Keratinocyte (primary cell): Measurements from ENCODE around the gene SPTBN1. TPM values are rescaled to one million over a fixed set of nuclear protein-coding genes. Genes with fewer than 3 reads are reported as not detected.

Experiments used
- DNase-seq: peaks from one replicate; pipeline ENCODE4 v3.0.0-alpha.2; 2011; ENCODE audit warnings: low read depth, missing footprints, low spot score
- FAIRE-seq: peaks from 2 replicates; lab custom pipeline; 2011; peaks lifted over from hg19 to GRCh38; lab: Jason Lieb, UNC
- H2AFZ ChIP-seq: 2 replicates; pipeline ENCODE4 v1.6.0; 2012; ENCODE audit warnings: low read length, control low read depth, inconsistent platforms; ENCODE audit not compliant: control insufficient read depth
- H3K27ac ChIP-seq: 2 replicates; pipeline ENCODE4 v1.5.1; 2011; ENCODE audit warnings: low read length; ENCODE audit not compliant: control insufficient read depth, insufficient read depth
- H3K27me3 ChIP-seq: 3 replicates; pipeline ENCODE4 v1.6.0; 2011; ENCODE audit warnings: low read length; ENCODE audit not compliant: control insufficient read depth, insufficient read depth; ENCODE audit errors: extremely low read depth
- H3K36me3 ChIP-seq, 2 experiments: 2 replicates in 1 of 2; 3 replicates in 1 of 2; pipeline ENCODE4 v1.5.1; 2011; ENCODE audit warnings: low read length in 2 of 2, mild to moderate bottlenecking in 1 of 2; ENCODE audit not compliant: control insufficient read depth in 2 of 2, insufficient read depth in 2 of 2; ENCODE audit errors: extremely low read depth in 1 of 2
- H3K4me1 ChIP-seq: 3 replicates; pipeline ENCODE4 v1.5.1; 2011; ENCODE audit warnings: low read length; ENCODE audit not compliant: control insufficient read depth, insufficient read depth; ENCODE audit errors: extremely low read depth
- H3K4me2 ChIP-seq: 3 replicates; pipeline ENCODE4 v1.6.0; 2011; ENCODE audit warnings: low read depth, low read length; ENCODE audit not compliant: control insufficient read depth, insufficient read depth; ENCODE audit errors: extremely low read depth
- H3K4me3 ChIP-seq, 3 experiments: fragments of 200-600 bp in 1 of 3; sonication (generic) in 1 of 3; 2 replicates in 2 of 3; 3 replicates in 1 of 3; pipeline ENCODE4 v1.5.1; 2011 to 2016; ENCODE audit warnings: low read length in 3 of 3, mild to moderate bottlenecking in 3 of 3, control low read depth in 2 of 3, inconsistent platforms in 1 of 3, low read depth in 1 of 3, mixed read lengths in 1 of 3, mixed run types in 1 of 3, moderate library complexity in 1 of 3; ENCODE audit not compliant: control insufficient read depth in 2 of 3, insufficient read depth in 2 of 3; ENCODE audit errors: extremely low read depth in 1 of 3
- H3K79me2 ChIP-seq: 2 replicates; pipeline ENCODE4 v1.6.0; 2012; ENCODE audit warnings: low read length; ENCODE audit not compliant: control insufficient read depth, insufficient read depth
- H3K9ac ChIP-seq: 3 replicates; pipeline ENCODE4 v1.6.0; 2011; ENCODE audit warnings: low read length; ENCODE audit not compliant: control insufficient read depth, insufficient read depth; ENCODE audit errors: extremely low read depth
- H3K9me1 ChIP-seq: 3 replicates; pipeline ENCODE4 v1.6.0; 2011; ENCODE audit warnings: low read length; ENCODE audit not compliant: control insufficient read depth, insufficient read depth; ENCODE audit errors: extremely low read depth
- H3K9me3 ChIP-seq: 2 replicates; pipeline ENCODE4 v1.5.1; 2012; ENCODE audit warnings: low read depth, low read length; ENCODE audit not compliant: control insufficient read depth
- H4K20me1 ChIP-seq: 3 replicates; pipeline ENCODE4 v1.6.0; 2011; ENCODE audit warnings: low read length; ENCODE audit not compliant: control insufficient read depth, insufficient read depth; ENCODE audit errors: extremely low read depth
- EZH2 ChIP-seq: IDR thresholded peaks from one replicate; pipeline ENCODE4 v1.6.1; 2012; ENCODE audit warnings: inconsistent platforms, mild to moderate bottlenecking, low read length, moderate library complexity
- dilution Hi-C: fragments of 300-500 bp; cut with MboI; formaldehyde crosslinking; loops from one replicate; pipeline ENCODE4 v1.7.0; 2020; ENCODE audit warnings: low sequenced_read_pairs; ENCODE audit not compliant: extremely low pct_ligation_motif_present
- polyA plus RNA-seq, 5 experiments: library from polyadenylated mRNA; depleted of rRNA in 3 of 5; stranded (reverse) in 3 of 5; stranded (forward) in 1 of 5; unstranded in 1 of 5; fragments of >200 nt; gene quantifications; 1 replicate in 1 of 5; 2 replicates in 3 of 5; 3 replicates in 1 of 5; pipeline versions ENCODE4 v1.2.1 to v1.2.3, GENCODE V29; 2011 to 2012; ENCODE audit warnings: missing spikeins in 2 of 5, low read depth in 1 of 5, low replicate concordance in 1 of 5
- TF ChIP-seq, protein P1 (sequence below), 3 experiments: IDR thresholded peaks in 1 of 3; conservative IDR thresholded peaks in 1 of 3; optimal IDR thresholded peaks in 1 of 3; 2 replicates in 2 of 3; 3 replicates in 1 of 3; pipeline versions ENCODE3 to v1.5.1; 2011; ENCODE audit warnings: low read length in 3 of 3, mild to moderate bottlenecking in 3 of 3, moderate library complexity in 2 of 3, control low read depth in 1 of 3, inconsistent platforms in 1 of 3; ENCODE audit not compliant: insufficient read depth in 2 of 3; ENCODE audit errors: extremely low read depth in 1 of 3

Gene SPTBN1
- polyA plus RNA-seq, 1 donor (not counting 4 experiments of a cell fraction or from before 2014, with no cell fraction given): 40.0 TPM

DNA sequence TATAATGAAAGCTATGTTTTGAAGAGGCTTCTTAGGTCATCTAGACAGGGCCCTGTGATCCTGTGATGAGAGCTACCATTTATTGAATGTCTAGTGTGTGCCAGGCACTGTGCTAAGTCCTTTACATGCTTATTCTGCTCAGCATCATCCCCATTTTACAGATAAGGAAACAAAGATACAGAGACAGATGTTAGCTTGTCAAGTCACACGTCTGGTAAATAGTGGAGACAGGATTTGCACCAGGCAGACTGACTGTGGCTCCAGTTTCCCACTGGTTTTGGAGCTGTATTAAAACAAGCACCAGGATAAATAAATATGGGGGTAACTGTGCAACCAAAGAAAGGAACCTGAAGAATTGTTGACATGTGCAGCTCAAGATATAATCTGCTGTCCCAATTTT, 248.1 kb downstream of the SPTBN1 start:
- H2AFZ ChIP-seq: no peak overlapping the region
- FAIRE-seq: no peak
- TF ChIP-seq, protein P1, sequence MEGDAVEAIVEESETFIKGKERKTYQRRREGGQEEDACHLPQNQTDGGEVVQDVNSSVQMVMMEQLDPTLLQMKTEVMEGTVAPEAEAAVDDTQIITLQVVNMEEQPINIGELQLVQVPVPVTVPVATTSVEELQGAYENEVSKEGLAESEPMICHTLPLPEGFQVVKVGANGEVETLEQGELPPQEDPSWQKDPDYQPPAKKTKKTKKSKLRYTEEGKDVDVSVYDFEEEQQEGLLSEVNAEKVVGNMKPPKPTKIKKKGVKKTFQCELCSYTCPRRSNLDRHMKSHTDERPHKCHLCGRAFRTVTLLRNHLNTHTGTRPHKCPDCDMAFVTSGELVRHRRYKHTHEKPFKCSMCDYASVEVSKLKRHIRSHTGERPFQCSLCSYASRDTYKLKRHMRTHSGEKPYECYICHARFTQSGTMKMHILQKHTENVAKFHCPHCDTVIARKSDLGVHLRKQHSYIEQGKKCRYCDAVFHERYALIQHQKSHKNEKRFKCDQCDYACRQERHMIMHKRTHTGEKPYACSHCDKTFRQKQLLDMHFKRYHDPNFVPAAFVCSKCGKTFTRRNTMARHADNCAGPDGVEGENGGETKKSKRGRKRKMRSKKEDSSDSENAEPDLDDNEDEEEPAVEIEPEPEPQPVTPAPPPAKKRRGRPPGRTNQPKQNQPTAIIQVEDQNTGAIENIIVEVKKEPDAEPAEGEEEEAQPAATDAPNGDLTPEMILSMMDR (optimal IDR thresholded peaks at IDR 0.05 in 1 of 3, IDR thresholded peaks at IDR 0.05 in 1 of 3, conservative IDR thresholded peaks at IDR 0.05 in 1 of 3; ENCODE audit: extremely low read depth in 1 of 3, insufficient read depth in 2 of 3, low read length in 3 of 3): no peak
- TF ChIP-seq EZH2: no peak

DNA sequence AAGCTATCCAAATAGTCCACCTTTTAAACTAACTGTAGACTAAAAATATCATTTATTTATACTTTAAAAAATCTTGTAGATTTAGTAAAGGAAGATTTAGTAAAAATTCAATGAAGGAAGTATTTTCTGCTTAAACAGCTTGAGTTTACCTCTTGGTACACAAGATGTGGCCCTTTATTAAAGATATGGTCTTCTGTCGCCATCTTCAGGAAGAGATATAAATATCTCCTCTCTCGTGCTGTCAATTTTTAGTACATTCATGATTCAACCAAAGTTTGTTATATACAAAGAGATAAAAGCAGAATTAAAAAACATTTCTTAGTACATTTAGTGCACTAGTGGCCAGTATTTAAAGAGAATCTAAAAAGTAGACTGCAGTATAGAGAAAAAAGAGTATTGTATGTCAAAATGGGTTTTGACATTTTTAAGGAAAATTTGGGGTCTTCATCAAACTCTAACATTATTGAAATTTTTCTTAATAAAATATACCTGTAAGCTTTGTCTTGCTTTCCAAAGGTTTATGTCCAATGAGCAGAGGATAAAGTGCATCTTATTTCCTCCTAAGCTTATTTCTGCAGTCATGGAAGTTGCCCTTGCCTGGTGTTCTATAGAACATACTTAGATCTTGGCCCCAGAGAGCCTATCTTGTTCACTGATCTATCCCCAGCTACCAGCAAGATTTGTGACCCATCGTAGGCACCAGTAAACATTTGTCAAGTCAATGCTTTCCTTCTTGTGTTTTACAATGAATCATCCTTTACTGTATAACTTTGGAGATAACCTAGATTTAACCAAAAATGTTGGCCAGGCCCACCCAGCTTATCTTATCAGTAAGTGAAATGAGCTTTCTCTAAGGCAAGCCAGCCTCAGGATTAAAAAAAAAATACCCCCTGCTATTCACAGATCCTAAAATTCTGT, 248.8 kb downstream of the SPTBN1 start:
- dilution Hi-C loops: no loop called here
- Histone ChIP-seq H3K79me2 (no peaks in the 10 kb centered on the region), H3K36me3 (no peaks in the 10 kb centered on the region), H2AFZ (no peak overlapping the region), H3K9me1 (no peaks in the 10 kb centered on the region), H3K4me2 (no peak overlapping the region), H3K27me3 (no peaks in the 10 kb centered on the region), H3K4me3 (no peak overlapping the region), H4K20me1 (no peaks in the 10 kb centered on the region), H3K4me1 (peaks cover 10% of the 10 kb centered on the region), H3K27ac (no peak overlapping the region), H3K9me3 (no peaks in the 10 kb centered on the region), H3K9ac (no peak overlapping the region)
- FAIRE-seq (no peak), DNase-seq (no peak)
- TF ChIP-seq EZH2: no peak
- TF ChIP-seq, protein P1 (optimal IDR thresholded peaks at IDR 0.05 in 1 of 3, IDR thresholded peaks at IDR 0.05 in 1 of 3, conservative IDR thresholded peaks at IDR 0.05 in 1 of 3; ENCODE audit: extremely low read depth in 1 of 3, insufficient read depth in 2 of 3, low read length in 3 of 3): peak in 2 of 3 experiments; percentile 20 to 49

More for the DNA sequence above, 248.1 kb downstream of the SPTBN1 start:
- dilution Hi-C loops: no loop called here
- no peaks in the 10 kb centered on the region for H4K20me1 ChIP-seq
- no peaks in the 10 kb centered on the region for H3K9me1 ChIP-seq
- H3K4me2 ChIP-seq: no peak overlapping the region
- H3K9me3 ChIP-seq: no peaks in the 10 kb centered on the region
- DNase-seq: no peak
- H3K4me1 ChIP-seq: peaks cover 6% of the 10 kb centered on the region
- no peaks in the 10 kb centered on the region for H3K79me2 ChIP-seq
- no peak overlapping the region for H3K4me3 ChIP-seq
- H3K27me3 ChIP-seq: no peaks in the 10 kb centered on the region
- no peaks in the 10 kb centered on the region for H3K36me3 ChIP-seq
- H3K9ac ChIP-seq: no peak overlapping the region
- no peak overlapping the region for H3K27ac ChIP-seq
